GM18499 (cell line): ENCODE results near the gene TM4SF20.
"Not testable (repeated sequence)": the region's sequence is repeated elsewhere in the genome, so short reads cannot be mapped to it uniquely, and the experiment has no call there.

Source experiments
- ATAC-seq: cut with Tn5 transposase; IDR thresholded peaks from one replicate; pipeline ENCODE4 v1.9.1; 2021; ENCODE audit warnings: moderate number of reproducible peaks; ENCODE audit not compliant: insufficient read depth, unreplicated experiment

Gene TM4SF20

GRCh38 chr2:227370092-227370491 lies 9.0 kb downstream of the TM4SF20 start:
- ATAC-seq: no peak

- no peak for ATAC-seq
Measured at GRCh38 chr2:227368574-227368973, 10.5 kb downstream of the TM4SF20 start.

GRCh38 chr2:227367427-227367795 lies 11.7 kb downstream of the TM4SF20 start:
- no peak for ATAC-seq

GRCh38 chr2:227366769-227367426 lies 12.2 kb downstream of the TM4SF20 start:
- ATAC-seq: no peak

GRCh38 chr2:227365833-227366232 lies 13.3 kb downstream of the TM4SF20 start:
- ATAC-seq: no peak

GRCh38 chr2:227364585-227365263 lies 14.4 kb downstream of the TM4SF20 start:
- ATAC-seq: not testable (repeated sequence)

- ATAC-seq: no peak
Measured at GRCh38 chr2:227363756-227364155, 15.3 kb downstream of the TM4SF20 start.

- no peak for ATAC-seq
Measured at GRCh38 chr2:227360351-227360750, 18.8 kb downstream of the TM4SF20 start.

GRCh38 chr2:227351639-227352038 lies 27.5 kb downstream of the TM4SF20 start:
- no peak for ATAC-seq

GRCh38 chr2:227349989-227350612 lies 29.0 kb downstream of the TM4SF20 start:
- no peak for ATAC-seq

- no peak for ATAC-seq
Measured at GRCh38 chr2:227348324-227348723, 30.8 kb downstream of the TM4SF20 start.

- ATAC-seq: no peak
Measured at GRCh38 chr2:227347117-227347516, 32.0 kb downstream of the TM4SF20 start.

GRCh38 chr2:227344231-227344630 lies 34.9 kb downstream of the TM4SF20 start:
- no peak for ATAC-seq

GRCh38 chr2:227341553-227341952 lies 37.6 kb downstream of the TM4SF20 start:
- ATAC-seq: no peak

- no peak for ATAC-seq
Measured at GRCh38 chr2:227340106-227340505, 39.0 kb downstream of the TM4SF20 start.

- ATAC-seq: no peak
Measured at GRCh38 chr2:227339098-227339599, 40.0 kb downstream of the TM4SF20 start.

GRCh38 chr2:227337442-227337841 lies 41.7 kb downstream of the TM4SF20 start:
- no peak for ATAC-seq

- ATAC-seq: no peak
Measured at GRCh38 chr2:227335713-227336112, 43.4 kb downstream of the TM4SF20 start.

GRCh38 chr2:227326783-227327182 lies 52.3 kb downstream of the TM4SF20 start:
- no peak for ATAC-seq

- no peak for ATAC-seq
Measured at GRCh38 chr2:227325839-227326195, 53.3 kb downstream of the TM4SF20 start.

- peak; percentile 93 for ATAC-seq
Measured at GRCh38 chr2:227324995-227325838, 53.9 kb downstream of the TM4SF20 start, which contains the start of gene MFF. Gene MFF (plus strand): TSS chr2:227325251. CDS start chr2:227330666, 5,415 bp downstream.
